ENCODE results near the gene MYLK2. TPM values are rescaled to one million over a fixed set of nuclear protein-coding genes. Genes with fewer than 3 reads are reported as not detected.

MYLK2 gene
- total RNA-seq, 1 donor from 2014 or later: 0.44 TPM

- peaks cover 54% of the 10 kb centered on the region for H3K27me3 Mint-ChIP-seq (ENCODE audit: insufficient read depth)
- H3K4me3 Mint-ChIP-seq: no peak overlapping the region
- no peaks in the 10 kb centered on the region for H3K36me3 Mint-ChIP-seq (ENCODE audit: low read depth)
- H3K4me1 Mint-ChIP-seq (ENCODE audit: low read depth): peaks cover 10% of the 10 kb centered on the region
- intact Hi-C loops (cut with micrococcal nuclease): no loop called here
- no peak for DNase-seq (ENCODE audit: low spot score)
- H3K27ac Mint-ChIP-seq: no peak overlapping the region
- no peaks in the 10 kb centered on the region for H3K9me3 Mint-ChIP-seq
Observed at GRCh38 chr20:31866221-31866620, 47.1 kb downstream of the MYLK2 start.

GRCh38 chr20:31868853-31869672 lies 49.9 kb downstream of the MYLK2 start:
- DNase-seq (ENCODE audit: low spot score): no peak
- Mint-ChIP-seq H3K4me3 (no peak overlapping the region), H3K4me1 (ENCODE audit: low read depth) (peaks cover 5% of the 10 kb centered on the region), H3K9me3 (no peaks in the 10 kb centered on the region), H3K27me3 (ENCODE audit: insufficient read depth) (peaks cover 58% of the 10 kb centered on the region), H3K36me3 (ENCODE audit: low read depth) (no peaks in the 10 kb centered on the region), H3K27ac (no peak overlapping the region)
- intact Hi-C loops (cut with micrococcal nuclease): loop anchor here (1.0 kb wide), 1 partner anchor 8 kb away; no protein-coding TSS in a partner anchor

- no peak overlapping the region for H3K27ac Mint-ChIP-seq
- intact Hi-C loops (cut with micrococcal nuclease): loop anchor here (1.0 kb wide), 1 partner anchor 8 kb away; no protein-coding TSS in a partner anchor
- no peak for DNase-seq (ENCODE audit: low spot score)
- H3K27me3 Mint-ChIP-seq (ENCODE audit: insufficient read depth): peaks cover 56% of the 10 kb centered on the region
- H3K9me3 Mint-ChIP-seq: no peaks in the 10 kb centered on the region
- H3K36me3 Mint-ChIP-seq (ENCODE audit: low read depth): no peaks in the 10 kb centered on the region
- H3K4me3 Mint-ChIP-seq: peak overlapping the region; percentile 56
- H3K4me1 Mint-ChIP-seq (ENCODE audit: low read depth): peaks cover 5% of the 10 kb centered on the region
Observed at GRCh38 chr20:31869673-31869941, 50.5 kb downstream of the MYLK2 start.

GRCh38 chr20:31869942-31870725 lies 51.0 kb downstream of the MYLK2 start, which contains the start of the genes DUSP15 and TTLL9:
Gene DUSP15 (minus strand): TSS chr20:31870527. CDS start chr20:31870337, 190 bp downstream.
Gene TTLL9 (plus strand): TSS chr20:31870634. CDS start chr20:31871127, 493 bp downstream.
- peaks cover 5% of the 10 kb centered on the region for H3K4me1 Mint-ChIP-seq (ENCODE audit: low read depth)
- intact Hi-C loops (cut with micrococcal nuclease): loop anchor here (1.0 kb wide), 1 partner anchor 9 kb away; no protein-coding TSS in a partner anchor
- no peak for DNase-seq (ENCODE audit: low spot score)
- H3K27ac Mint-ChIP-seq: no peak within 1 kb of the TSS
- no peaks in the 10 kb centered on the region for H3K9me3 Mint-ChIP-seq
- H3K27me3 Mint-ChIP-seq (ENCODE audit: insufficient read depth): peaks cover 57% of the 10 kb centered on the region
- no peaks in the 10 kb centered on the region for H3K36me3 Mint-ChIP-seq (ENCODE audit: low read depth)
- H3K4me3 Mint-ChIP-seq: peak within 1 kb of the TSS; percentile 56

- Mint-ChIP-seq H3K27me3 (ENCODE audit: insufficient read depth) (peaks cover 64% of the 10 kb centered on the region), H3K4me3 (peak overlapping the region; percentile 52)
- intact Hi-C loops (cut with micrococcal nuclease): no loop called here
Observed at GRCh38 chr20:31870726-31871617, 51.8 kb downstream of the MYLK2 start.

GRCh38 chr20:31871618-31871954 lies 52.4 kb downstream of the MYLK2 start:
- no peak overlapping the region for H3K27ac Mint-ChIP-seq
- intact Hi-C loops (cut with micrococcal nuclease): no loop called here
- no peaks in the 10 kb centered on the region for H3K9me3 Mint-ChIP-seq
- DNase-seq (ENCODE audit: low spot score): no peak
- no peak overlapping the region for H3K4me3 Mint-ChIP-seq
- peaks cover 5% of the 10 kb centered on the region for H3K4me1 Mint-ChIP-seq (ENCODE audit: low read depth)
- no peaks in the 10 kb centered on the region for H3K36me3 Mint-ChIP-seq (ENCODE audit: low read depth)
- H3K27me3 Mint-ChIP-seq (ENCODE audit: insufficient read depth): peaks cover 63% of the 10 kb centered on the region

More at GRCh38 chr20:31870726-31871617, 51.8 kb downstream of the MYLK2 start:
- H3K27ac Mint-ChIP-seq: no peak overlapping the region
- peaks cover 5% of the 10 kb centered on the region for H3K4me1 Mint-ChIP-seq (ENCODE audit: low read depth)
- DNase-seq (ENCODE audit: low spot score): no peak
- no peaks in the 10 kb centered on the region for H3K36me3 Mint-ChIP-seq (ENCODE audit: low read depth)
- no peaks in the 10 kb centered on the region for H3K9me3 Mint-ChIP-seq

- Mint-ChIP-seq H3K27me3 (ENCODE audit: insufficient read depth) (peaks cover 68% of the 10 kb centered on the region), H3K4me3 (no peak overlapping the region)
Observed at GRCh38 chr20:31872406-31872805, 53.2 kb downstream of the MYLK2 start.

GRCh38 chr20:31875671-31876070 lies 56.5 kb downstream of the MYLK2 start:
- Mint-ChIP-seq H3K27me3 (ENCODE audit: insufficient read depth) (peaks cover 50% of the 10 kb centered on the region), H3K9me3 (no peaks in the 10 kb centered on the region)
- intact Hi-C loops (cut with micrococcal nuclease): loop anchor here (5.0 kb wide), 1 partner anchor 232 kb away; the partner anchor contains the start of gene TM9SF4

More at GRCh38 chr20:31872406-31872805, 53.2 kb downstream of the MYLK2 start:
- Mint-ChIP-seq H3K36me3 (ENCODE audit: low read depth) (no peaks in the 10 kb centered on the region), H3K9me3 (no peaks in the 10 kb centered on the region), H3K4me1 (ENCODE audit: low read depth) (peaks cover 5% of the 10 kb centered on the region), H3K27ac (no peak overlapping the region)
- intact Hi-C loops (cut with micrococcal nuclease): no loop called here
- no peak for DNase-seq (ENCODE audit: low spot score)

GRCh38 chr20:31877684-31878083 lies 58.5 kb downstream of the MYLK2 start:
- intact Hi-C loops (cut with micrococcal nuclease): loop anchor here (2.0 to 5.0 kb wide), 2 partner anchors 25 to 230 kb away; partner anchors contain the start of gene TM9SF4
- DNase-seq (ENCODE audit: low spot score): no peak
- Mint-ChIP-seq H3K36me3 (ENCODE audit: low read depth) (no peaks in the 10 kb centered on the region), H3K27me3 (ENCODE audit: insufficient read depth) (peaks cover 36% of the 10 kb centered on the region), H3K9me3 (no peaks in the 10 kb centered on the region), H3K4me3 (no peak overlapping the region), H3K27ac (no peak overlapping the region), H3K4me1 (ENCODE audit: low read depth) (peaks cover 24% of the 10 kb centered on the region)

More at GRCh38 chr20:31875671-31876070, 56.5 kb downstream of the MYLK2 start:
- Mint-ChIP-seq H3K27ac (no peak overlapping the region), H3K4me3 (no peak overlapping the region), H3K4me1 (ENCODE audit: low read depth) (peaks cover 18% of the 10 kb centered on the region), H3K36me3 (ENCODE audit: low read depth) (no peaks in the 10 kb centered on the region)
- DNase-seq (ENCODE audit: low spot score): no peak

GRCh38 chr20:31879143-31879987 lies 60.2 kb downstream of the MYLK2 start:
- Mint-ChIP-seq H3K4me3 (peak overlapping the region; percentile 92), H3K27me3 (ENCODE audit: insufficient read depth) (peaks cover 27% of the 10 kb centered on the region), H3K4me1 (ENCODE audit: low read depth) (peaks cover 24% of the 10 kb centered on the region), H3K27ac (peak overlapping the region; percentile 77), H3K9me3 (no peaks in the 10 kb centered on the region), H3K36me3 (ENCODE audit: low read depth) (no peaks in the 10 kb centered on the region)
- DNase-seq (ENCODE audit: low spot score): peak; percentile 78
- intact Hi-C loops (cut with micrococcal nuclease): loop anchor here (1.0 to 5.0 kb wide), 3 partner anchors 18 to 228 kb away; partner anchors contain the start of gene TM9SF4

GRCh38 chr20:31881945-31882344 lies 62.8 kb downstream of the MYLK2 start:
- H3K4me1 Mint-ChIP-seq (ENCODE audit: low read depth): peaks cover 24% of the 10 kb centered on the region
- H3K27me3 Mint-ChIP-seq (ENCODE audit: insufficient read depth): peaks cover 11% of the 10 kb centered on the region
- H3K4me3 Mint-ChIP-seq: no peak overlapping the region
- no peaks in the 10 kb centered on the region for H3K36me3 Mint-ChIP-seq (ENCODE audit: low read depth)
- no peaks in the 10 kb centered on the region for H3K9me3 Mint-ChIP-seq
- DNase-seq (ENCODE audit: low spot score): no peak
- H3K27ac Mint-ChIP-seq: no peak overlapping the region
- intact Hi-C loops (cut with micrococcal nuclease): loop anchor here (2.0 to 10.0 kb wide), 2 partner anchors 159 to 323 kb away; partner anchors contain the start of genes BCL2L1, PLAGL2 and POFUT1
